HCT116 (cell line): ENCODE data around the gene TMEM135. TPM values are rescaled to one million over a fixed set of nuclear protein-coding genes. Genes with fewer than 3 reads are reported as not detected.

ENCODE experiments used
- ATAC-seq: fragments of 200-7000 bp; cut with Tn5 transposase; 2 replicates; pipeline ENCODE4 v1.9.1; 2020; ENCODE audit warnings: mild to moderate bottlenecking, moderate library complexity
- BruUV-seq: library from RNA; stranded (reverse); fragments of 400-500 nt; replicated peaks from 2 replicates; lab custom pipeline; 2021; lab: Mats Ljungman, UMichigan
- CTCF ChIA-PET: fragments of 300-600 bp; sonication (Branson Sonifier 250); formaldehyde crosslinking; loops from one replicate; lab custom pipeline; 2021; ENCODE audit warnings: antibody characterized with exemption; lab: Charles Lee
- POLR2A ChIA-PET: fragments of 300-600, 350-600 bp; sonication (Branson Sonifier 250); formaldehyde crosslinking; loops from one replicate; lab custom pipeline; 2021; ENCODE audit warnings: antibody characterized with exemption; lab: Charles Lee
- RAD21 ChIA-PET, 2 experiments: fragments of 300-600 bp; sonication (Branson Sonifier 250); formaldehyde crosslinking; loops; one replicate each; lab custom pipeline; 2023; ENCODE audit warnings: low total read pairs in 2 of 2; ENCODE audit not compliant: uncharacterized antibody in 2 of 2, unreplicated experiment in 2 of 2, low non-redundant PET in 1 of 2; lab: Charles Lee
- DNase-seq: peaks from one replicate; pipeline ENCODE4 v3.0.0-alpha.2; 2010; ENCODE audit warnings: low read depth, low spot score
- H2AFZ ChIP-seq: fragments of 200-600 bp; shearing (Covaris generic), sonication (generic); 2 replicates; pipeline ENCODE4 v1.6.1; 2017; ENCODE audit warnings: low read depth, mixed run types, mixed read lengths, antibody characterized with exemption, low read length; ENCODE audit not compliant: poor library complexity, severe bottlenecking
- H3K27ac ChIP-seq: 2 replicates; pipeline ENCODE4 v1.5.1; 2012; ENCODE audit warnings: low read depth, low read length
- H3K27me3 ChIP-seq: fragments of 200-600 bp; sonication (generic); 2 replicates; pipeline ENCODE4 v1.6.1; 2016; ENCODE audit warnings: mixed run types, low read length, mixed read lengths; ENCODE audit not compliant: insufficient read depth
- H3K36me3 ChIP-seq, 2 experiments: fragments of 200-500 bp in 1 of 2; fragments of 200-600 bp in 1 of 2; sonication (Bioruptor generic) in 1 of 2; sonication (generic) in 1 of 2; 2 replicates each; pipeline versions ENCODE4 v1.5.1 to v1.6.1; 2014 to 2016; ENCODE audit warnings: low read length in 2 of 2, inconsistent platforms in 1 of 2, mixed read lengths in 1 of 2, mixed run types in 1 of 2; ENCODE audit not compliant: insufficient read depth in 2 of 2, control insufficient read depth in 1 of 2
- H3K4me1 ChIP-seq, 2 experiments: fragments of 200-600 bp in 1 of 2; sonication (generic) in 1 of 2; 2 replicates each; pipeline versions ENCODE4 v1.5.1 to v1.6.1; 2012 to 2017; ENCODE audit warnings: low read length in 2 of 2, inconsistent platforms in 1 of 2, mild to moderate bottlenecking in 1 of 2, mixed read lengths in 1 of 2, mixed run types in 1 of 2, moderate library complexity in 1 of 2; ENCODE audit not compliant: insufficient read depth in 2 of 2, control insufficient read depth in 1 of 2
- H3K4me2 ChIP-seq: fragments of 200-600 bp; sonication (generic); 2 replicates; pipeline ENCODE4 v1.6.1; 2017; ENCODE audit warnings: mixed run types, low read length, mixed read lengths
- H3K4me3 ChIP-seq, 2 experiments: fragments of 200-600 bp in 1 of 2; sonication (generic) in 1 of 2; replicated peaks in 1 of 2; 2 replicates each; pipeline ENCODE4 v1.5.1; 2011 to 2016; ENCODE audit warnings: low read length in 2 of 2, control low read depth in 1 of 2, low read depth in 1 of 2, mild to moderate bottlenecking in 1 of 2, mixed read lengths in 1 of 2, mixed run types in 1 of 2
- H3K79me2 ChIP-seq: fragments of 200-600 bp; sonication (generic); 2 replicates; pipeline ENCODE4 v1.6.1; 2017; ENCODE audit warnings: mild to moderate bottlenecking, mixed run types, low read length, moderate library complexity, mixed read lengths; ENCODE audit not compliant: insufficient read depth
- H3K9ac ChIP-seq: fragments of 200-600 bp; sonication (generic); 2 replicates; pipeline ENCODE4 v1.6.1; 2016; ENCODE audit warnings: low read length, mixed read lengths
- H3K9me2 ChIP-seq: fragments of 200-600 bp; sonication (generic), shearing (Covaris generic); 2 replicates; pipeline ENCODE4 v1.6.1; 2017; ENCODE audit warnings: mixed run types, mild to moderate bottlenecking, moderate library complexity; ENCODE audit not compliant: insufficient read depth
- H3K9me3 ChIP-seq, 2 experiments: fragments of 200-500 bp in 1 of 2; fragments of 200-600 bp in 1 of 2; sonication (Bioruptor generic) in 1 of 2; sonication (generic) in 1 of 2; 2 replicates each; pipeline ENCODE4 v1.6.1; 2014 to 2017; ENCODE audit warnings: low read length in 2 of 2, mixed read lengths in 2 of 2, inconsistent platforms in 1 of 2, low read depth in 1 of 2, mild to moderate bottlenecking in 1 of 2, mixed run types in 1 of 2, moderate library complexity in 1 of 2; ENCODE audit not compliant: control insufficient read depth in 1 of 2, insufficient read depth in 1 of 2
- H4K20me1 ChIP-seq: fragments of 200-600 bp; sonication (generic), shearing (Covaris generic); 2 replicates; pipeline ENCODE4 v1.6.1; 2017; ENCODE audit warnings: mixed run types, mild to moderate bottlenecking, moderate library complexity; ENCODE audit not compliant: insufficient read depth
- CBX3 ChIP-seq: IDR thresholded peaks from 2 replicates; pipeline ENCODE4 v1.6.1; 2012; ENCODE audit warnings: low read depth
- CEBPB ChIP-seq: IDR thresholded peaks from 2 replicates; pipeline ENCODE4 v1.6.1; 2012; ENCODE audit warnings: low read depth
- EGR1 ChIP-seq: IDR thresholded peaks from 2 replicates; pipeline ENCODE4 v1.6.1; 2012; ENCODE audit warnings: low read depth
- ELF1 ChIP-seq: IDR thresholded peaks from 2 replicates; pipeline ENCODE4 v1.6.1; 2012; ENCODE audit warnings: low read depth, borderline replicate concordance
- JUND ChIP-seq: IDR thresholded peaks from 2 replicates; pipeline ENCODE4 v1.6.1; 2012
- REST ChIP-seq: IDR thresholded peaks from 2 replicates; pipeline ENCODE4 v1.6.1; 2012; ENCODE audit warnings: low read depth
- SRF ChIP-seq: IDR thresholded peaks from 2 replicates; pipeline ENCODE4 v1.6.1; 2012; ENCODE audit warnings: low read depth
- YY1 ChIP-seq: IDR thresholded peaks from 2 replicates; pipeline ENCODE4 v1.6.1; 2011; ENCODE audit warnings: low read length, low read depth, moderate library complexity, mild to moderate bottlenecking; ENCODE audit not compliant: insufficient replicate concordance; ENCODE audit errors: extremely low read depth
- ZFX ChIP-seq: fragments of 450-650 bp; IDR thresholded peaks from 2 replicates; pipeline ENCODE4 v1.6.1; 2017
- intact Hi-C: fragments of 100-400 bp; cut with micrococcal nuclease; formaldehyde crosslinking; loops from 2 replicates; pipeline ENCODE4 v1.10.0; 2022
- total RNA-seq: library from RNA; stranded (reverse); gene quantifications from one replicate; pipeline ENCODE4 v1.2.1, GENCODE V29; 2021; ENCODE audit not compliant: unreplicated experiment

TMEM135 gene
- total RNA-seq, 1 experiment from 2014 or later = 50.6 TPM

GRCh38 chr11:87255589-87255988 lies 217.9 kb downstream of the TMEM135 start:
- intact Hi-C loops = no loop called here
- H3K9me3 ChIP-seq = no peaks in the 10 kb centered on the region
- no TSS peak for BruUV-seq
- no peak for DNase-seq
- no peak overlapping the region for H3K4me2 ChIP-seq
- H3K79me2 ChIP-seq = no peaks in the 10 kb centered on the region
- no peaks in the 10 kb centered on the region for H3K4me1 ChIP-seq
- no peak for ATAC-seq
- no peak overlapping the region for H3K4me3 ChIP-seq
- no peaks in the 10 kb centered on the region for H4K20me1 ChIP-seq
- POLR2A ChIA-PET = no interaction called here
- H3K27ac ChIP-seq = no peak overlapping the region
- H2AFZ ChIP-seq = no peak overlapping the region
- no peak overlapping the region for H3K9ac ChIP-seq
- no peaks in the 10 kb centered on the region for H3K36me3 ChIP-seq
- CTCF ChIA-PET = no interaction called here
- no peaks in the 10 kb centered on the region for H3K27me3 ChIP-seq
- RAD21 ChIA-PET = no interaction called here
- H3K9me2 ChIP-seq = no peaks in the 10 kb centered on the region
- TF ChIP-seq REST (no peak), ZFX (no peak), CBX3 (no peak), ELF1 (no peak), SRF (no peak), YY1 (no peak), CEBPB (no peak), EGR1 (no peak), JUND (no peak)
